Mammary epithelial cell (primary cell): ENCODE data around the gene TXNRD1.

Experiments
- CTCF ChIP-seq, 2 donors: IDR thresholded peaks in 1 of 2; conservative IDR thresholded peaks in 1 of 2; 2 replicates each; pipeline ENCODE4 v1.5.1; 2011 to 2012; ENCODE audit warnings: inconsistent platforms in 2 of 2, low read length in 2 of 2, mild to moderate bottlenecking in 2 of 2, control low read depth in 1 of 2, low read depth in 1 of 2; ENCODE audit not compliant: insufficient read depth in 1 of 2; ENCODE audit errors: extremely low read depth in 1 of 2
- EZH2 ChIP-seq: IDR thresholded peaks from 2 replicates; pipeline ENCODE4 v1.6.1; 2012; ENCODE audit warnings: low read length, inconsistent platforms, borderline replicate concordance

DNA sequence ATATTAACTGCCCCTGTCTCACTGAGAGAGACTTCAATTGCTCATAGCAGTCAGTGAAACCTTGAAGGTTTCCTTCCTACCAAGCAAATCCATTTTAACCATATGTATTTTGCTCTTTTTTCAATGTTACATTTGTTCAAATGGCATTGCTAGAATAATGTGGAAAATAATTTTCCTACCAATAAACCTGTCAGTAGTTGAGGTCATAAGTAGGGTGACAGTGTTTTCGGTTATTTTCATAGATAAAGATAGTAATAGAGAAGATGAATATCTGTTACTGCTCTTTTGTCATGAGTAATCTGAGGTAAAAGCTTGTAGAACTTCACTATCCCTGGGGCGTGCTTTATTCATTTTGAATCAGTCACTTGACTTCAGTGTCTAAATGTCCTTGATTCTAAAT lies 120.5 kb downstream of the TXNRD1 start:
- no peak for TF ChIP-seq CTCF (conservative IDR thresholded peaks at IDR 0.05 in 1 of 2, IDR thresholded peaks at IDR 0.05 in 1 of 2; ENCODE audit: extremely low read depth in 1 of 2, insufficient read depth in 1 of 2, low read depth in 1 of 2, low read length in 2 of 2)
- no peak for TF ChIP-seq EZH2
